GM12872 (cell line): ENCODE results near the gene CHRNA5.

Experiments
- TF ChIP-seq, protein P1 (sequence below): IDR thresholded peaks from 3 replicates; pipeline ENCODE4 v1.5.1; 2011; ENCODE audit warnings: low read depth, mild to moderate bottlenecking, low read length, moderate library complexity; ENCODE audit not compliant: insufficient read depth

CHRNA5 gene

DNA sequence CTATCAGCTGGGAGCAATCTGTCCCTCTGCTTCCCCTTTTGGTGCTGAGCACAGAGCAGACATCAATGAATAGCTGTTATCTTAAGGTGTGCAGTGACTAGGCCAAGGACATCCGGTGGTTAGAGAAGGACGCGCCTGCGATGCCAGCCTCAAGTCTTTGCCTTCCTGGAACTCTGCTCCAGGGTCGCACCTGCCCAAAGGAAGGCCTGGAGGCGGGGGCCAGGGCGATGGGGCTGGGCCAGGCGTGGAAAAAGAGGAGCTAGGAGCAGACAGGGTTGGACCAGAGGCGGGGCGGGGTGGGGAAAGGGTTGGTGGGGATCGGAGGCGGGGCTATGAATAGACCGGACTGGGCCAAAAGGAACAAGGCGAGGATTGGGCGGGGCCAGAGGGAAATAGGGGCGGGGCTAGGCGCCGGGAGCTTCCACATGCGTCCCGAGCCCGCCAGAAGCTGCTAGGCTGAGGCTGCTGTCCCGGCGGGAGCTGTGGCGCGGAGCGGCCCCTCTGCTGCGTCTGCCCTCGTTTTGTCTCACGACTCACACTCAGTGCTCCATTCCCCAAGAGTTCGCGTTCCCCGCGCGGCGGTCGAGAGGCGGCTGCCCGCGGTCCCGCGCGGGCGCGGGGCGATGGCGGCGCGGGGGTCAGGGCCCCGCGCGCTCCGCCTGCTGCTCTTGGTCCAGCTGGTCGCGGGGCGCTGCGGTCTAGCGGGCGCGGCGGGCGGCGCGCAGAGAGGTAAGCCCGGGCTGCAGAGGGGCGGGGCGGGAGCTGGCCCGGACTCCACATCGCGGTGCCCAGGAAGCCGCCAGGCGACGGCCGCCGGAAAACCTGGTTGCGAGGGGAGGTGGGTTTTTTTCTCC, at the start of gene CHRNA5:
Gene CHRNA5, plus strand, starts transcription at position 424 of the 854 bp plus-strand sequence. Its CDS starts 200 bp downstream, at position 624.
- TF ChIP-seq, protein P1, sequence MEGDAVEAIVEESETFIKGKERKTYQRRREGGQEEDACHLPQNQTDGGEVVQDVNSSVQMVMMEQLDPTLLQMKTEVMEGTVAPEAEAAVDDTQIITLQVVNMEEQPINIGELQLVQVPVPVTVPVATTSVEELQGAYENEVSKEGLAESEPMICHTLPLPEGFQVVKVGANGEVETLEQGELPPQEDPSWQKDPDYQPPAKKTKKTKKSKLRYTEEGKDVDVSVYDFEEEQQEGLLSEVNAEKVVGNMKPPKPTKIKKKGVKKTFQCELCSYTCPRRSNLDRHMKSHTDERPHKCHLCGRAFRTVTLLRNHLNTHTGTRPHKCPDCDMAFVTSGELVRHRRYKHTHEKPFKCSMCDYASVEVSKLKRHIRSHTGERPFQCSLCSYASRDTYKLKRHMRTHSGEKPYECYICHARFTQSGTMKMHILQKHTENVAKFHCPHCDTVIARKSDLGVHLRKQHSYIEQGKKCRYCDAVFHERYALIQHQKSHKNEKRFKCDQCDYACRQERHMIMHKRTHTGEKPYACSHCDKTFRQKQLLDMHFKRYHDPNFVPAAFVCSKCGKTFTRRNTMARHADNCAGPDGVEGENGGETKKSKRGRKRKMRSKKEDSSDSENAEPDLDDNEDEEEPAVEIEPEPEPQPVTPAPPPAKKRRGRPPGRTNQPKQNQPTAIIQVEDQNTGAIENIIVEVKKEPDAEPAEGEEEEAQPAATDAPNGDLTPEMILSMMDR, result no peak

DNA sequence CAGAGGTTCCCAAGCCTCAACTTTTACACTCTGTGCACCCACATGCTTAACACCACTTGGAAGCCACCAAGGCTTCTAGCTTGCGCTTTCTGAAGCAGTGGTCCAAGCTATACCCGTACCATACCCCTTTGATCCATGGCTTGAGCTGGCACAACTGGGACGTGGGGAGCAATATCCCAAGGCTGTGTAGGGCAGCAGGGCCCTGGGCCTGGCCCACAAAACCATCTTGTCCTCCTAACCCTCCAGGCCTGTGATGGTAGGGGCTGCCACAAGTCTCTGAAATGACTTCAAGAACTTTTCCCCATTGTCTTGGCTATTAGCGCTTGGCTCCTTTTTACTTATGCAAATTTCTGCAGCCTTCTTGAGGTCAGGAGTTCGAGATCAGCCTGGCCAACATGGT, 41.1 kb upstream of the CHRNA5 start:
- TF ChIP-seq, protein P1, result no peak

DNA sequence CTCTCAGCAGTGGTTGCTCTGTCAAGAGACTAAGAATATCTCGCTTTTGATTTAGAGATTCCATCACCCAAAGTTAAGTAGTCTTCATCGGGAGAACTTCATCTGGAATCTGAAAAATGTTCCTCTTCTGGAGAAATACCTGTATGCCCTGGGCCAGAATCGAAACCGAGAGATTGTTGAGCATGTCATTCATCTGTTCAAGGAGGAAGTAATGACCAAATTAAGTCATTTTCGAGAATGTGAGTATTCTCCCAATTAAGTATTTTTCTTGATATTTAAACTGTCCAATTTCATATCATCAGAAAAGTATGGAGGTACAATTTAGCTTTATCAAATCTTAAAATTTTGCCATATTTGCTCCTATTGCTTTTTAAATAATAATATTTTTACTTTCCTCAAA, 38.0 kb upstream of the CHRNA5 start:
- TF ChIP-seq, protein P1, result no peak

DNA sequence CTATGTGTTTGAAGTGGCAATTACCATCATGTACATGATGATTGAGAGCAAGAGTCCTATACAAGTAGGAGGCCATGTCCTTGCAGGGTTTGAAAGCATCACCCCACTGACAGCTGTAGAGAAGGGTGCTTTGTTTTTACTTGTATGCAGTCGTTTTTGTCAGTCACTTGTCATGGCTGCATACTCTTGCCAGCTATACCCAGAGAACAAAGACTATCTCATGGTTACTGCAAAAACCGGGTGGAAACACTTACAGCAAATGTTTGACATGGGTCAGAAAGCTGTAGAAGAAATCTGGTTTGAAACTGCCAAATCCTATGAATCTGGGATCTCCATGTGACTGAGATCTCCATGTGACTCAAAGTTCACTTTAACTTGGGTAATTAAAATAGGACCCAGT, 32.0 kb upstream of the CHRNA5 start:
- TF ChIP-seq, protein P1, result no peak

DNA sequence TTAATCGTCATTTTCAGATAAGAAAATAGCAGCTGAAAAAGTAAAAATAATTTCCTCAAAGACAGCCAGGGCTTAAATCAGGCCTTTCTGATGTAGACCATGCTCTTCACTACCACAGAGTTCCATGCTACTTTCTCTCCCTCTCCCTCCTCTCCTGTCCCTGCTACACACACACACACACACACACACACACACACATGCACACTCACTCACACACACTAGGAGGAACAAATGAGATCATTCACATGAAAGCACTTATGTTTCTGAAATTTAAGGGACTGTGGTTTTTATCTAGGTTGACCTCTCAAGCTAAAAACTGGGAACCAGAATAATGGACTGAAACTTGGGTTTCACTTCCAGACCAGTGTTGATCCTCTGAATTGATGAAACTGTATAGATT, 29.2 kb upstream of the CHRNA5 start:
- TF ChIP-seq, protein P1, result no peak

DNA sequence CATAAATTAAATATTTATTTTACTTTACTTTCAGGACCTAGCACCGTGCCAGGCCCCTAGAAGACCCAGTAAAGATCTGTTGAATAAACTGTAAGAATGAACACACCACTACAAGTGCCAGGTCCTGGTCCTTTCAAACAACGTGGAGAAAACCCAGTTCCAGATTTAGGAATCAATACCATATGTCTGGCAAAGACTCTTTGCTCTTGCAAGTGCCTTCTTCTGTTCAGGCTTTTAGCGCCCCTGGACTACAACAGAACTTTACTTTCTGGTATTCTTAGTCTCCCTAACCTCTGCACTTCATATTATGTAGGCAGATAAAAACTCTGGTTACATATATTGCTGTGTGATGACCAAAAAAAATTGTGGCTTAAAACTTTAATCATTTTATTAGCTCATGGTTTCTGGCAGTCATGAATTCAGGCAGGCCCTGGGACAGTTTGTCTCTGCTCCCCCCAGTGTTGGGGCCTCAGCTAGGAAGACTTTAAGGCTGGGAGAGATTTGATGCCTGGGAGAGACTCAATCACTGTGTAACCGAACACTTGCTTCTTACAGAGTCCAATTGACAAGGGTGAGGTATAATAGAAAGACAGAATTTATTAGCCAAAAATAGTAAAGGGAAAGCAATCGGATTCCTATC, 27.9 kb upstream of the CHRNA5 start:
- TF ChIP-seq, protein P1, result no peak

DNA sequence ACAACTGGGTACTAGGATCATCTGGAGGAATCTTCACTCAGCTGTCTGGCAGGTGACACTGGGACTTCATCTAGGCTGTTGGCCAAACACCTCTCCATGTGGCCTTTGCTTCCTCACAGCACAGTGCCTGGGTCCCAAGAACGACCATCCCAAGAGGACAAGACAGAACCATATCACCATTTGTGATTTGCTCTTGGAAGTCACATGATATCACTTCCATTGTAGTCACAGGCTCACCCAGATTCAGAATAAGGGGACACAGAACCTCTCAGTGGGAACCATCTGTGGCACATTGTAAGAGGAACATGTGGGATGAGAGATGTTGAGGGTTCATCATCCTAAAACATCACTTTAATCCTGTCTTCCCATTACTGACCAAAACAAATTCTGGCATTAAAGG, 27.0 kb upstream of the CHRNA5 start:
- TF ChIP-seq, protein P1, result no peak
